GM21447 (cell line): ENCODE measurements around the gene GLI2.

Experiments
- ATAC-seq: cut with Tn5 transposase; IDR thresholded peaks from one replicate; pipeline ENCODE4 v1.9.1; 2021; ENCODE audit not compliant: unreplicated experiment

GLI2 gene

DNA sequence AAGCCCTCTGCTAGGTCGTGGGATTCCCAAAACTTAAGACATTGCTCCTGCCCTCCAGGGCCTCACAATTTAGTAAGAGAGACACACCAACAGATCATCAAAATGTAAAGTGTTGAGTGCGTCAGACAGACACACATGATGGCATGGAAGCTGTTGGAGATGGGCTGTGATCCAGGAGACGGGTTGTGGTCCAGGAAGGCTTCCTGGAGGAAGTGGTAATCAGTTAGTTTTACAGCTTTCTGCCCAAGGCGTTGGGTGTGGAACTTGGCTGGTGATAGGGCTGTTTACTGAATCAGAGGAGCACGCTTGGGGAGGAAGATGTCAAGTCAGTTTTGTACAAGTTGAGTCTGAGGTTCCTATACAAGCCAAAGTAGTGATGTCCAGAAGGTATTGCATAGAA lies 24.0 kb upstream of the GLI2 start:
- ATAC-seq = no peak

DNA sequence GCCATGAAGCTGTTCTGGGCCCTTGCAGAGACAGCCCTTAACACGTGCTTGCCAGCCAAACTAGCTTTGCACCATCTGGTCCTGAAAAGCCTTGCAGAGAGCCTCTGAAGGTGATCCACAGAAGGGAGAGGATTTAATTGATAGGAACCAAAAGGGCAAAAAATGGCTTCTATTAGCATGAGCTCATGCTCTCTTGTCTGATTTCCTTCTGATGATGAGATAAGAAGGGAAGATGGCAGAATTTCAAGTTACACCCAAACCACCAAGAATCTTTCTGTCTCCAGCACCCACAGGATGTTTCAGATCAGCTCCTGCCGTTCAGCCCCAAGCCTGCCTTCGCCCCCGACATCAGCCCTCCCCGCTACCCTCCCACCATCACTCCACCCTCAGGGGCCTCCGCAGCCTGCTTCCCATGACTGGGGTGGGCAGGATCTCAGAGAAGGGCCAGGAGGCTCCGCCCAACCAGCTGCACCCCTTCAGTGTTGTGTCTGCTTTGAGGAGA lies 23.4 kb upstream of the GLI2 start:
- ATAC-seq = no peak

DNA sequence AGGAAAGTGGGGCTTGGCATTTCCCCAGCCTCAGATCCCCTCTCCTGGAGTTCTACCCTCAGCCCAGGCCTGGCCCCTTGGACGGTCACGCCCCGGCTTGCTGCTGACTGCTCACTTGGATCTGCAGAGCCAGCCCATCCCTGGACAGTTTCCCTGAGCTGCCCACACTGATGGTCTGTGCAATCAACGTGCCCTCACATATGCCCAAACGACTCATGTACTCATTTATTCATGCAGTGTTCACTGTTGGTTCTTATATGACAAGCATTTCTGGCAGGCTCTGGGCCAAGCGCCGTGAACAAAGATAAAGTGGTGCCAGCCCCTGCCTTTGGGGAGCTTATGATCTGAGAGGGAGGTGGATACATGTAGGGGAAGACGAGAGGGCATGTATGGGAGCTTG lies 20.3 kb upstream of the GLI2 start:
- ATAC-seq = no peak

DNA sequence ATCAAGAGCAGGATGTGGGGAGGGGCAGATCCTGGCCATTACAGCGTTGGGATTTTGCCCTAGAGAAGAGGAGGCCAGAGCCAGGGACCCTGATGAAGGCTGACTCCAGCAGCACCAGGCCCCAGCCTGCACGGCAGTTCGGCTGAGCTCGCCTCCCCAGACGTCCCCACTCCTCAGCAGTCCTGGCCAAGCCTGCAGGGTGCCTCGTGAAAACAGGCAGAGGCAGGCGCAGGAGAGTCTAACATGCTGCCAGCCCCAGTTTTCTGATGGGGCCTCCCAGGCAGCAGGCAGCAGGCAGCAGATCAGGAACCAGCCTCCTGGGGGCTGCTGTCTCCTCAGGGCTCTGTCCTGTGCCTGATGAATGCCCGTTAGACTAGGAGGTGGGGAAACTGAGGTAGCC lies 19.7 kb upstream of the GLI2 start:
- no peak for ATAC-seq

DNA sequence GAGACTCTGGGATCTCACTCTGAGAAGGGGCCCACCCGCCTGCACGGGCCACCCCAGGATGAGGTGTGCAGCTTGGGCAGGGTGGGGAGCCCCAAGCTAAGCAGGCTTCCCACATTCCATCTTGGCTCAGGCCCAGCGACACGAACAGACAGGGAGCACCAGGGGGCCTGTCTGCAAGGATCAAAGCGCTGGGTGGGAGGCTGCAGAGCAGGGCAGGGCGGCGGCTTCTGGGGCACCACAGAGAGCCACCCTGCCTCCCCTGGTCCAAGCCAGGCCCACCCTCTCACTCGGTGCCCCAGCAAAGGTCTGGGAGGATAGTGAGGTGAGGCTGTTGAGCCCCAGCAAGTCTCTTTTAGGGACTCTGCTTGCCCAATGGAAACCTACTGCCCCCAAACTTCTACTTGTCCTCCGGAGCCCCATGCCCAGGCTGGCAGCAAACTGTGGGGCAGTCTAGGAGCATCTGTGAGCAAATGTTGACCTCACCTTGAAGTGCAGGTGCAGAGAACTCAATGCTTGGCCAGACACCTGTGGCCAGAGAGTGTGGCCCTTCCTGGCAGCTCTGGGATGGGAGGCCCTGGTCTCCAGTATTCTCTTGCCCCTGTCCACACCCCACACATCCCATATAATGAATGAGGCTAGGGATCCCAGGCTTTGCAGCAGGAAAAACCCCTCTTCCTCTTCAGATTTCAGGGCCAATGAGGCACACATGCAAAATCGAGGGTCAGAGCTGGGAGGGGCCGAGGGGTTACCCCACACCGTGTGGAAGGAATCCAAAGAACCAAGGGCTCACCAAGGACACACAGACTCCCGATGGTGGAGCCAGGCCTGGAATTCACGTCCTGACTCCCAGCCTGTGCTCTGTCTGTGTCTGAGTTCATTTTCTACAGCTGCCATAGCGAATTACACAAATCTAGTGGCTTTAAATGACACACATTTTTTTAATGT lies 18.8 kb upstream of the GLI2 start:
- no peak for ATAC-seq

DNA sequence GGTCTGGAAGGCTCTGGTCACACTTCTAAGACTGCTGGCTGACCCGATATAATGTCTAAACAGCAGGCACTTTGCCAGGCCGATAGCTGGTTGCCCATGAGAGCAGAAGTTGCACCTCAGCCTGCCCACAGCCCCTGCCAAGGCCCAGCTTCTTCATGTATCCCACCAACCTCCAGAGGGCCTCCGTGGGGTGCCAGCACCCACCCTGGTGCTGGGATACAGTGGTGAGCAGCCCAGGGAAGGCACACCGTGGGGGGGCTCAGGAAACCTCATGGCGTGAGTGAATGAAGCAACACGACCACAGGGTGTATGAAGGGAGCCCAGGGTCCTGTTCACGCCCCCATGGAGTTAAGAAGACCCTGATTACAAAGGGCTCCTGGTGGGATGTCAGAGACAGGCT lies 16.2 kb upstream of the GLI2 start:
- ATAC-seq = no peak

DNA sequence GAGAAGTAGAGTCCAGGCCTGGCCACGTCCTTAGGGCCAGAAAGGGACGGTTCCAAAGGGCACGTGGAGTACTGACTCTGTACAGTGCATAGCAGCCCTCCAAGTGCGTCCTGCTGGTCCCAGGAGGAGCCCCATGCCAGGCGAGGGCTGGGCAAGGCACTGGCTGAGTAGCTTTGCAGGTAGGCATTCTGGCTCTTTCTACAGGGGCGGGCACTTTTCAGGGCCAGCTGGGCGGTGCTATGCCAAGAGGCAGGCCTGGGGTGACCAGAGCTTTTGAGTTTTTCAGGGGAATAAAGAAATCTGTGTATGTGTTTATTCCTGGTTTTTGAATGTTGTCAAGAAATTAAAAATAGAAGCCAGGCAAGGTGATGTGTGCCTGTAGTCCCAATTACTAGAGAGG lies 15.4 kb upstream of the GLI2 start:
- ATAC-seq = no peak

DNA sequence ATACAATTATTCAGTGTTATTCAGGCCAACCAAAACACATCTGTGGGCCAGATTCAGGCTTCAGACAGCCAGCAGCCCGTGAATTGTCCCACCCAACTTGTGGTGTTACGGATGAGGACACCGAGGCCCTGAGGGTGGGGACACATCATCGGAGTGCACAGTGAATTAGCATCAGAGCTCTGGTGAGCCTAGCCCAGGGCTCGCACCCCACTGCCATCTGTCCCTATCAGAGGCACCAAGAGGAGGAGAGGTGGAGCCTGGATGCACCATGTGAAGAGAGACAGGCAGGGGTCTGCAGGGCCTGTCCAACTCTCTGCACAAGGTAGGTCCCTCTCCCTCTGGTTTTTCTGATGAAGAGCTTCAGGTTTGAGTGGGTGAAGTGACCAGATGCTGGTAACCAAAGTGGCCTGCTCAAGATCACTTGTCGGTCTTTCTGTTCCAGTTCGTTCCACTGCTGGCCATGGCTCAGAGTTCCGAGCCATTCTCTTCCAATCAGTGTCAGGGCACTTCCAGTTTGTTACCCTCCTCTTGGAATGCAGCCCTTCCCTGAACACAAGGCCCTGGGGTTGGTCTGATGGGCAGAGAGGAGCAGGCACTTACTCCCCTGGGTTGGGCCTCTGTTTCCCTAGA lies 14.8 kb upstream of the GLI2 start:
- ATAC-seq = no peak

DNA sequence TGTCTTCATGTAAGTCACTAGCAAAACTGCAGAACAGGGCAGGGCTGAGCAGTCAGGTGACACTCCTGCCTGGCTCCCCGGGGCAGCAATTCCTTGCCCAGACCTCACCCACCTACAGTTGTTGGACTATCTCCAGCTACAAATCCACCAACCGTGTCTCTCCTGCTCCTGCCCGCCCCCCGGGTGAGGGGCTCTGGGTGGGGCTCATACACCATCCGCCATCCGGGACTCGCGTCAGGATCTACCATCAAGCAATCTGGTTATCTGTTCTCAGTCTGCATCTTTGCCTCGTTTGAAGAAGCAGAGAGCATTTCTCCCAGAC lies 13.5 kb upstream of the GLI2 start:
- no peak for ATAC-seq

DNA sequence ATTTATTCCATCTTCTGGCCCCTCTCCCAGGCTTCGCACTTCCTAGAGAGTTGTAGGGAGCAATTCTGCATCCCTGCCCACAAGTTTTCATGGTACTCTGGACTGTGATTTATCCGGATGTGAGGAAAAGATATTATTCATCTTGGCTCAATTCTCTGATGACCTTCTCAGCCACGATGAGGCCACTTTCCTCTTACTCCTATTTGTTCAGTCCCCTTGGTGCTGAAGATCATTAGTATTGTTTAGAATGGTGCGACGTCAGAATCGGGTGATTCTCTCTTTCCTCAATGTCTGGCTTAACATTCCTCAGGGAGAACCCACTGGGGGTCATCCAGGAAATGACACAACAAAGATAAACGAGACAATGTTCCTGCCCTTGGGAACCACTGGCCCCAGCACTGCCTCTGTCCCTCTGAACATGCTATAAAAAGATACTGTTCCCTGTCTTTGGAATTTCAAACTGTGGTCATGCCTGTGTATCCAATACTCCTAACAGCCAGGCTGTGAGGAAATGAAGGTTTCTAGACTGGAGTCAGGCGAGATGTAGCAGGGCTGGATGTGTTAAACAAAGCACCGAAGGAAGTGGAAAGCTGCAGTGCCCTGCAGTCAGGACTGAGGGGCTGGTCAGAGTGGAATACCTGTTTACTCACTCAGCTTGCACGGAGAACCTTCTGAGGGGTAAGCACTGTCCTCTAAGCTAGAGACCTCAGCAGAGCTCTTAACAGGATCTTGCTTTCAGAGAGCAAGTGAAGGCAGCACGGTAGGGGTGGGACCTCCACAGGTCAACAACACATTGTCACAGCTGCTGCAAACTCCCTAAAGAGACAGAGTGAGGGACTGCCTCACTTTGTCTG lies 12.9 kb upstream of the GLI2 start:
- ATAC-seq = no peak

DNA sequence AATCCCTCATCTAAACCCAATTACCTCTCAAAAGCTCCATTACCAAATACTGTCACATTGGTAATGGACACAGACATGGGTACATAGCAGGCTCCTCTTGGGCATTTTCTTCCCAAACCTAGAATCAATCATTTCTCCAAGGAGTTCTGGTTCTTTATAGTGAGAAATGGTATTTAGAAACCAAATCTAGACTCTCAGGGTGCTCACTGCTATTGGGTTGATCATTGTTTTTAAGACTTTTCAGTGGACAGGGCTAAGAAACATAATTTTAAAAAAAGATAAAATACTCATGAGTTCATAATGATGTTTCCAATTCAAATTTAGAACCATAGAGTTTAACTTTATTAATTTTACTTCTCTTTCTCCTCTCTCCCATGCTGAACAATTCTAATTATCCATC lies 9.4 kb upstream of the GLI2 start:
- ATAC-seq = no peak

DNA sequence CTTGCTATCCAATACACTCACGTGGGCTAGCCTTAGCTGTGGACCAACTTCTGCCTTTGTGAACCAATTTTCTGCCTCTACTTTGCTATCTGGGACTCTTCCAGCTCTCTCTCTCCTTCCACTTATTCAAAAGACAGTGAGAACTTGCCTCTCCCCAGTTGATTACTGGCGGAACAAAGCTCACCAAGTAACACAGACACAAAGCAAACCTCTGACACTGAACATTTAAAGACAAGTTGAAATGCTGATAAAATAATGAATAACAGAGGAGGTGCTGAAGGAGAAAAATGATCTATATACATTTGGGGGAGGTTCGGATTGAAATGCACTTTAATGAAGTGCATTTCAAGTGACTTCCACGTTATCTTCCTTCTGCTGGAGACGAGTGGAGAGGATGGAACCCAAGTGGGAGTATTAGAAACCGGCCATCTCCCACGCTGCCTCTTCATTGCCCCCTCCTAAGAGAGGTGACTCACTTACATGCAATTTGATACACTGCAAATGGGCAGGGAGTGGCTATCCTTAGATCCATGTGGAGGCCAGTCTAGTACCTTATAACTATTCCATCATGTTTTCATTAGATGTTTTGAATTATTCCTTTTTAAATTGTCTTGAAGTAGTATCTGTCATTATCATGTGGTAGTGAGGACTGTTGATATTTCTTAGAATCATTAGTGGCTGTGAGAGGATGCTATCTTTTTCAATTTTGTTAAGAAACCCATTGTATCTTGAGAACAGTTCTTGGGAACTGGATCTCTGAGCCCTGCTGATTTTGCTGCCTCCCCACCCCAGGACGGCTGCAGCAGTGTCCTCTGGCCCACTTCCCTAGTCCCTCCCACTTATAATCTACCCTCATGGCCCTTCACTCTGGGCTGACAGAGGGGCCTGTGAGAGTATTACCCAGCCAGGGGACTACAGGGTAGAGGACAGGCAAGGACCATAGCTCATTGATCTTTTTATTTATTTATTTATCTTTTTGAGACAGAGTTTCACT lies 6.0 kb upstream of the GLI2 start:
- ATAC-seq = no peak

DNA sequence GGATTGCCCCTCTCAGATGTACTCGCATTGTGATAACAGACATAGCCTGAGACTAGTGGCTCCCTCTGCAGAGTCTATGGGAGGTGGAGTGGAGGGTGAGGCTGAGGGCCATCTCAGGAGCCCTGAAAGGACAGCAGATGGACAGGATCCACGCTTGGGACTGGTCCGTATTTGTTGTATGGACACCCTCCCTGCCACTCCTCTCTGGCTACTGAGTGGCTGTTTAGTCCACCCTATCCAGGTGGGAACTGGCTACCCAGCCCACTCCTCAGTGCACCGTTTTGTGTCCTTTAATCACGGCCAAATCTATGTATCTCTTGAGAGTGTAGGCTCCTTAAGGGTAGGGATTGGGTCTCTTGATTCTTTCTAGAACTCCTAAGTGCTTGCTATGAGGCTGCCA lies 4.5 kb upstream of the GLI2 start:
- ATAC-seq = no peak

DNA sequence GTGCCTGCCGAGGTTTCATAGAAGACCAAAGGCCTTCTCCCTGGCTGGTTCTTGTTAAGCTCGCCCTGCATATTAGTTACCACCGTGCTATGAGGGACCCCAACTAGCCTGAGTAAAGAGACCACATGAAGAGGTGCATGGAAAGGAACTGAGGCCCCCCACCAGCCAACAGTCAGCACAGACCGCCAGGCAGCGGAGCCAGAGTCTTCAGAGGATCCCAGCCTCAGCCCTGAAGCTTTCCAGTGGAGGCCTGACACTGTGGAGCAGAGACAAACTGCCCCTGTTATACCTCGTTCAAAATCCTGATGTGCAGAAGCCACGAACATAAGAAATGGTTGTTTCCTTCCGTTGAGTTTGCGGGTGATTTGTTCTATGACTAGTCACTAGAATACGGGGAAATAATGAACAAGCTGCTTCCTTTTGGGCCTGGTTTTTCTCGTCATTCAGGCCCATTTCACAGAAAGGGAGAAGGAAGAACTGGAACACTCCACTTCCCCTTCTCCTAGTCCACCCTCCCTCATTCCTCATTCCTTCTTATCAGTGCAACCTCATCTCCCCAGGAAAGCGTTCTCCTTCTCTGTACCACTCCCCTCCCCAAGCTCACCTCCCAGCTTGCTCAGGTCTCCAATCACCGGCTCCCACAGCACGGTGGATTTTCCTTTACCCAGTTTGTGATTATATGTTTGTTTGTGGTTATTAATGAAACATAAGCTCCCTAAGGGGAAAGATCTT lies 3.0 kb upstream of the GLI2 start:
- ATAC-seq = no peak

DNA sequence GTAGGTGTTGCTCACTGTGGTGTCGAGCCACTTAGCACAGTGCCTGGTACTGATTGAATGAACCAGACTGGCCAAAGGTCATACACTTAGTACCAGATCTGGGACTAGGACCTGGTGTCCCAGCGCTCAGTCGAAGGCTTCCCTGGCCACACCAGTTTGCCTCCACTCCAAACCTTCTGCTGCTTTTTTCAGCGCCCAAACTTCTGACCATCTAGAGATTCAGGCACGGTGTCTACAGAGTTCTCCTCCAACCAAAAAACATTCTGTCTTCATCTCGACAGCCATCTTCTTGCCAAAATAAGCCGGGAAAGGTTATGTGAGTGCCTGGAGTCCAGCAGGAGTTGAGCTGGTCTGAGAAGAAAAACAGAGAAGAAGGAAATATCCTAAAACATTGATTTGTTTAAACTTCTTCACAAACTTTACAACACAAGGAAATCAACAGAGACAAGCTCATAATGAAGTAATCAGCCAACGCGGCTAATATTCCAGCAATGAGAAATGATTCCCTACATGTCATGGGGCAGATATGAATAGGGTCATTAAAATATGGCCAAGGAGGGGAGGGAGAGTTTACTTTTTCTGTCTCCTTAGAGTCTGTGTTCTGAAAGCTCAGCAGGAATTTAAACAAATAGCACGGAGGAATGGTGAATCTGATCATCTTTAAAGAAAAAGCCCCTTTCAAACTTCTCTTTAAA lies 2.3 kb upstream of the GLI2 start:
- ATAC-seq = no peak

DNA sequence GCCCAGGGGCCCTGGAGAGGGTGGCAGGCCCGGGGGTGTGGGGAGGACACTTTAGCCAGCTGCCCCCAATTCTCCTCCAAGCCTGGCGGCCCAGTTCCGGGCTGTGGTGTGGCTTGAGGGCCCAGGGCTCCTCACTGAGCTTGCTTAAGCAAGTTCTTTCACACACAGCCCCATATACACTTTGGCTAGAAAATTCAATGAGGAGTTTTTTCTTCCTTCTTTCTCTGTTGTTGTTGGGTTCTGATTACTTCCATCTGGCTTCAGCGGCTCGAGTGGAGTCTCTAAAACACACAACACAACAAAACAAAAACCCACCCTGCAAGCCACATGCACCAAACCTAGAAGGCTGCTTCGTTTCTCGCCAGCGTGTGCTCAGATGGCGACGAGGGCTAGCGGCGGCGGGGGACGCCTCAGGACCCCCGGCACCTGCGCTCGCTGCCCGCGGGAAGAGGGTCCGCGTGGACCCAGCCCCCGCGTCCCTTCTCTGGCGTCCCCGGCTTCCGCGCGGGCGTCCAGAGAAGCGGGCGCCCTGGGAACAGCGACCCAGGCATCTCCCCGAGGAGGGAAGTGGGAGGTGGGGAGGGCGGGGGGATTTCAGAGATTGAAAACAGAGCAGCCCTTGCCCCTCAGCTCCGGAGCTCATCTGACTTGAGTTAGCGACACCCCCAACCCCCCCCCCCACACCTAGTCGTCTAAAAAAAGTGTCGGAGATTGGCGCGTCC lies 577 bp upstream of the GLI2 start:
- no peak for ATAC-seq

DNA sequence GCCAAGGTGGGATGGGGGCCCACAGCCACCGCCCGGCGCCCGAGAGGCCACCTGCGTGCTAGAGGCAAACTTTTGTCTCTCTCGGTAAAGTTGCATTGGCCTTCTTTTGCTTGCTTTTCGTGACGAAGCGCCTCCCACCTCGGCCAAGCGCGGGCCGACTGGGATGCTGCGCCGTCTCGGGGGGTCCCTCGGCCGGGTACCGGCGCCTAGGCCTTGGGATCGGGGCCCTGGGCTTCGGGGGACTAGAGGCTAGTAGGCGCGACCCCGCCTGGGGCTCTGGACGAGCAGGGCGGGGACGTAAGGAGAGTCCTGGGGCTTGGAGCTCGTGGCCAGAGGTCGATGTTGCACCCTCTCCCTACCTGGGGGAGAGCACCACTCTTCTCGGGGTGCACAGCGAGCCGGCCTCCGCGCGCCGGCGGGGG lies 545 bp downstream of the GLI2 start:
- no peak for ATAC-seq

DNA sequence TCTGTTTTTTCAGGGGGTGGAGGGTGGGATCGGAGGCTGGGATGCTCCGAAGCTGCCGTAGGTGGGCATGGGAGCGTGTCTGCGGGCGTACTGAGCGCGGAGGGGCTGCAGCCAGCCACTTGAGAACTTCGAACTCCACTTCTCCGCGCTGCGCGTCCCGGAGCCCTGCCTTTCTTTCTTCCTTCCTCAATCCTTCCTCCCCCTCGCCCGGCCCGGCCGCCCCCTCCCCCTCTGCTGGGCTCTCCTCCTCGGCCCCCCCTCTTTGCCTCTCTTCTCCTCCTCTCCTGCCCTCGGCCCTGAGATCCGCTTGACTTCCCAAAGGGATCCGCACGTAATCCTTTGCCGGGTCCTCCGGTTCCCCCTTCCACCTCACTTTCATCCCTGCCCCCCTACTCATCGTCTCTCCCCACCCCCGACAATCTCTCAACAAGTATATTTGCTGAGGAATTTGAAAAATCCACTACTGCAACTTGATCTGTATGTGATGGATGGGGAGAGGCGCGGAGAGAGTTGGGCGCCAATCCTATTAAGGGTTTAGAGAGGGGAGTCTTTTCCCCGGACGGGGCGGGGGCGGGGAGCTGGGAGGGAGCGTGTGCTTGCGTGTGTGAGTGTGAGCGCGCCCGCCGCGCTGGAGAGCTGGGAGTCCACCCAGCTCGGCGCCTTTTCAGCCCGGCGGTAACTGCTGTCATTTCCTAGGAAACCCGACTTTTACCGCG lies 1.1 kb downstream of the GLI2 start:
- no peak for ATAC-seq
